GF-D8 (cell line): ENCODE results near the gene RBM4.

ENCODE experiments used
- DNase-seq: peaks from one replicate; lab custom pipeline; 2025; lab: John Stamatoyannopoulos, UW

Gene RBM4

DNA sequence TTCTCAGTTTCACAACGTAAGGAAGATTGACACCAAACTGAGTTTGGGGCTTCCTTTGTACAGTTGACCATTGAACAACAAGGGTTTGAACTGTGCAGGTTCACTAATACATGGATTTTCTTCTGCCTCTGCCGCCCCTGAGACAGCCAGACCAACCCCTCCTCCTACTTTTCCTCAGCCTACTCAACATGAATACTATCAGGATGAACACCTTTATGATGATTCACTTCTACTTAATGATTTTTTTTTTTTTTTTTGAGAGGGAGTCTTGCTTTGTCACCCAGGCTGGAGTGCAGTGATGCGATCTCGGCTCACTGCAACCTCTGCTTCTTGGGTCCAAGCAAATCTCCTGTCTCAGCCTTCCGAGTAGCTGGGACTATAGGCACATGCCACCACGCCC lies 14.6 kb downstream of the RBM4 start:
- no peak for DNase-seq

DNA sequence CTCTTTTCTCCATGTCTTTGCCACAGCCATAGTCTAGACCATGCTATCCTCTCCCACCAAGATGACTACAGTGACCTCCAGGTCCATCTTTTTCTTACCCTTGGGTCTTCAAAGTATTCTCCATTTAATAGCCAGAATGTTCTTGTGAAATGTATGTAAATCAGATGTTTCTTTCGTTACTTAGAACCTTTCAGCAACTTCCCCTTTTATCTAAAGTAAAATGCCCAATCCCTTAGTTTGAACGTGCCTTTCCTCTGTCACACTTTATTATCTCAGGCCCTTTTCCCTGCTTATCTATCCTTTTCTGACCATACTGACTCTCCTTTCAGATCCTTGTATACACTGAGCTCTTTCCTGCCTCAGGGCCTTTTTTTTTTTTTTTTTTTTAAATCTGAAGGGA lies 21.3 kb downstream of the RBM4 start:
- peak; percentile 45 for DNase-seq

DNA sequence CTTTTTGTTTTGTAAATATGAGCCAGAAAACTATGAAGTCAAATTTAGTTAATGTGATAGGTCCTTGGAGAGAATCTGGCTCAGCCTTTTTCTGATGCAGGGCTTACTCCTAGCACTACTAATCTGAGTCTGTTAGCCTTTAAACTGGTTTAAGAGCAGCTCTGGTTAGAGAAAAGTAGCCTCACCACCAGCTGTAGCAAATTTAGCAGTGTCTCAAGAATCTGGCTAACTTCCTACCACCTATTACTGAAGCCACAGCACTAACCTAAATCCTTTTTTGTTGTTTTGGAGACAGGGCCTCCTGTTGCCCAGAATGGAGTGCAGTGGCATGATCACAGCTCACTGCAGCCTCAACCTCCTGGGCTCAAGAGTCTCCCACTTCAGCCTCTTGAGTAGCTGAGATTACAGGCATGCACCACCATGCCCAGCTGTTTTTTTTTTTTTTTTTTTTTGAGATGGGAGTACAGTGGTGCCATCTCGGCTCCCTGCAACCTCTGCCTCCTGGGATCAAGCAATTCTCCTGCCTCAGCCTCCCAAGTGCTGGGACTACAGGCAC lies 25.3 kb downstream of the RBM4 start:
- DNase-seq: no peak

DNA sequence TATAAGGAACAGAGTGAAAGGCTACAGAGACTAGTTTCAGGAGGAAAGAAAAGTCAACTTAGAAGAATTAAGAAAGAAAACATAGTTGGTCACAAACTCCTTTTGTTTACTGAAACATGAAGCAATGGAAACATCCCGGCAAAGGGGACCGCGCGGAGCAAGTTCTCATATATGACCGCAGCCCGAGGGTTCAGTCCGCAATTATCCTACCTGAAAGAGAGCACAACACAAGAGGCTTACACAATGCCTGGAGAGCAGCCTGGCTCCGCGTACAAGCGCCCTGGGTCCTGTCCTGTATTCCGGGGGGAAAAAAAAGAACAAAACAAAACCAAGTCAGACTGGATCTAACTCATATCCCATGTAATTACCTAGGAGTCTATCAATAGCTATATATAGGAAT lies 26.9 kb downstream of the RBM4 start:
- DNase-seq: no peak

DNA sequence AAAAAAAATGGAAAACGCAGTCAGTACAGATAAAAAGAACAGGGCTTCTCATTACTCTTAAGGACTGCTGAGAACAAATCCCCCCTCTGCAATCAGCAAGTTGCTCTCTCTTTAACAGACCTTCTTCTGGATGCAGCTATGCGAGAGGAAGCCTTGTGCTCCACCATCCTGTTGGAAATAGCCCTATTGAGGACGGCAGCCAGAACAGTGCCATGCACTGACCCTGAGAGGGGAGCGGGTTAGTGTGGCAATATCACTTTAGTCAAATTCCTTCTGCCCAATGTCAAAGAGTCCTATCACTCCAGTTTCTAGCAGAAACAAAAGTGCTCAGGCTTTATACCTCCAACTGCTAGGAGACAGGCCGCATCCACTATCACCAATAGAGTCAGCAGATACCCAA lies 32.3 kb downstream of the RBM4 start:
- DNase-seq: no peak

DNA sequence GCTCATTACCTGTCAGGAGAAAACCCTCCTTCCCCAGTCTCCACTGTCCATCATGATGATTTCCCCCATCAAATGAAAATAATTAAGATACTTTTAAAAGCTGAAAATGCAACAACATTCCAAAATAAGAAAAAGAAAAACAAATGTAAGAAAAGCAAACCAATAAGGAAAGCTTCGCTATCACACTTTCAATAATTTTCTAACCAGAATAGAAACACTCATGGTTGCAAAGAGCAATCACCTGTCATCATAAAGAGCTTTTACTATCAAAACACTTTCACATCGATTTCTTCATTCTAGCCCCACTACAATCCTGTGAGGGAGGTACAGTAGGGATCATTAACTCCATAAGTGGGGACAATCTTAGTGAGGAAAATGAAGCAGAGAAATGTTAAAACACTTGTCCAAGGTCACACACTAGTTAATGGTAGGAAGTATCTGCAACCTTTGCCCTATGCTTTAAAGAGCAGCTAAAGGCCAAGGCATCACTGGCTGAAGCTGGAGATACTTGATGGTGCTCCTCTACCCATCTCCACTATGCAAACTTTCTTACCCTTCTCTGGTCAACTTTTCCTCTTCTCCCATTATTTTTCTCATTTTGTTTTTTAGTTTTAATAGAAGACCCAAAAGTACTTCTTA lies 36.6 kb downstream of the RBM4 start:
- DNase-seq: no peak

DNA sequence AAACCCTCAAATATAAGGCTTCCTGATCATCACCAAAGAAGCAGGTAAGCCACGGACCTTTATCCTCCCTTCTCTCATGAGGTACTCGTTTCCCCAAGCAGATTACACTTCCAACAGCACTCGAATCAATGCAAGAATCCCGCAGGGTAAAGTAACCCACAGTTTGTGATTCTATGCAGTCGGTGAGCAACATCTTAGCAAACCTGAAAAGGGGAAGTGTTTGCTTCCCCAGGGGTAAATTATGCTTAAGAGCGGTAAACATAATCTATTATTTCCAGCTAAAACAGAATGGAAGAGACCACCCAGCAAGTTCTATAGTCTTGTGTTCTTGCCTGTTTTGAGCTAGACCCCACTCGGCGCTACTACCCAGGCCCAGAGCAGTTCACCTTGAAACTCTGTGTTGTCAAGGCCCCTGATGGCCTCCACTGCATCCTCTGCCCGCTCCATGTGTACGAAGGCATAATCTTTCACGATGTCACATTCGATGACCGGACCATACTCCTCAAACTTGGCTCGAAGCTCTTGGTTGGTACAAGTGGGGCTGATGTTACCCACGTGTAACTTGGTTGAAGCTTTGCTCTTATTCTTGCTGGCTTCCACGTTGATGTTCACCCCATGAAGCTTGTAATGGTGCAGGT lies 37.9 kb downstream of the RBM4 start:
- no peak for DNase-seq

DNA sequence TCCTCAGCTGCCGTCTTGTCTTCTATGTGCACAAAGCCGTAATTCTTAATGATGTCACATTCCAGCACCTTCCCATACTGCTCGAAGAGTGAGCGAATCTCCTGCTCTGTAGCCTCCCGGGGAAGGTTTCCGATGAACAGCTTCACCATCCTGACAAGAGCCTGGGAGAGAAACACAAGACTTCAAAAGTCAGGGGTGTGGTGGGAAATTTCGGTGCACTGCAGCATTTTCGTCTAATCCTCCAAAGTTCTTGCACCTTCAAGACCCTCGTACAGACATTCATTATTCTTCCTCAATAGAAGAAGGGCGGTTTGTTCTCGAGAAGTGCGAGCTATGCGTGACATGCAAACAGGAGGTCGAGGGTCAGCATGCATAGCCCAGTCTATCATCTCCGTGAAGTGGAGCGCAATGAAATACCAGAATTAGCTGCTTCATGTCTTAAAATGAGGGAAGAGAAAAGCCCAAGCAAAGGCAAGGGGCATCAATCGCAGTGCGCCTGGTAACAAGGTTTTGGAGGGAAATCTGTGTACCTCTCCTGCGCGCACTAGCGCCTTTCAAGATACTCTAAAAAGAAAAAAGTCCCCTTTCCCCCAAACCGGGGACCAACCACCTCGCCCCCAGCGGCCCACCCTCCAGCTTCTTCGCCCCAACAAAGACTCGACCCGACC lies 38.6 kb downstream of the RBM4 start:
- no peak for DNase-seq

DNA sequence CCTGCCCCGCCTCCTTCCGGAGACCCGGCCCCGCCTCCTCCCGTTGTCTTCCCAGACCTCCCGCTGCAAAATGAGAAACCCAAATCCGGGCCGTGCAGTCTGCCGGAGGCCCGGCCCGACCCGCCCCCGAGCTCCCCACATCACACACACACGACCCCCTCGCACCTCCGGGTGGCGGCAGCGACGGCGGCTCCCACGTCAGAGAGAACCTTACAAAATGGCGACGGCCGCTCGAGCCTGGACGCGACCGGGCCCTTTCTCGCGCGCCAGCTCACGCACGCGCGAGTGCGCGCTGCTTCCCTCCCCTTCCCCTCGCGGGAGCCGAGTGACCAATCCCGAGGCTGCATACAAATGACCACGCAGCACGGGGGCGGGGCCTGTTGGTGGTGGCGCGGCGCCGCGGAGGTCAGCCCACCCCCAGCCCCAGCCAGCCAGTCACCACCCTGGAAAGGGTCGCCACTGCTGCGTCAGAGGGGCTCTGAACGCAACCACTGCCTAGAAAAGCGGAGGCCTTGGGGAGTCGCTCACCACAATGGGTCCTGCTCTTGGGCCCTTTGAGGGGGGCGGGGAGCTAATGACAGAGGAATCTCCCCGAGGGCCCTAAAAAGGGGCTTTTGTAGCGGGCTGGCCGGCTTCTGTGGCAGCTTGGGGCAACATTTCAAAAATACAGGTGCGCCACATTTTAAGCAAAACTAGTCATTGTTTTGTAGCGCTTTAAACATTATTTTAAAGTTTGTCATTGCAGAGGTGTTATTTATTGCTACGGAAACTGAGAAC lies 39.3 kb downstream of the RBM4 start, which contains the start of gene RBM4B:
RBM4B (minus strand) TSS at position 289 of the 777 bp plus-strand sequence. CDS start 808 bp downstream, outside the sequence.
- peak; percentile 82 for DNase-seq

DNA sequence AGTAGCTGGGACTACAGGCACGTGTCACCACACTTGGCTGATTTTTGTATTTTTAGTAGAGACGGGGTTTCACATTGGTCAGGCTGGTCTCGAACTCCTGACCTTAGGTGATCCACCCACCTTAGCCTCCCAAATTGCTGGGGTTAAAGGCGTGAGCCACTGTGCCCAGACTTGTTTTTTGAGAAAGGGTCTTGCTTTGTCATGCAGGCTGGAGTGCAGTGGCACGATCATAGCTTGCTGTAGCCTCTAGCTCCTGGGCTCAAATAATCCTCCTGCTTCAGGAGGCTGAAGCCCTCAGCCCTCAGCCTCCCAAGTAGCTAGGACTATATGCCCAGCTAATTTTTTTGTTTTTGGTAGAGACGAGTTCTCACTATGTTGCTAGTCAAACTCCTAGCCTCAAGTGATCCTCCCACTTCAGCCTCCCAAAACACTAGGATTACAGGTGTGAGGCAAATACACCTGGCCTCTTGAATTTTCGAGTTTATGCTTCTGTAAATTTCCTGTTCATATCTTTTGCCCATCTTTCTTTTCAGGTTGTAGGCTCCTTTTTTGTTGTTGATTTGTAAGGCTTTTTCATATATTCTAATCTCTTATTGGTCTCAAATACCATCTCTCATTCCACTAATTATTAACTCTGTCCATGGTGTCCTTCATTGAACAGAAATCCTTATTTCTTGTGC lies 42.6 kb downstream of the RBM4 start:
- no peak for DNase-seq

DNA sequence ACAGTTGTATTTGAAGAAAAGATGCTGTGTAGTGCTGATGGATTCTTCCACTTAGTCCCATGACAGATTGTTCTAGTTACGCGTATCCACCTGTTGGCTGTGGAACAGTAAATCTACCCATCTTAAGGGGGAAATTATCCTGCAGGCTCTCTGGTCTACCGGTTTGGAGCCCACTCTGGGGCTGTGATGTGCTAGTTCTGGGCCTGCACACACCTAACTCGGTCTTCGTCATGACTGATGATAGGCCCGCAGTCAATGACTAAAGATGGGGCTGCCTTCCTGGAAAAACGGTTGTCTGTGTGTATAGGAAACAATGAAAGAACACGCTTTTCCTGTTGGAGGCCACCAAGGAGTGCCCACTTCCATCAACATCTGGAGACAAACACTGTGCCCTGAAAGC lies 45.4 kb downstream of the RBM4 start:
- no peak for DNase-seq

DNA sequence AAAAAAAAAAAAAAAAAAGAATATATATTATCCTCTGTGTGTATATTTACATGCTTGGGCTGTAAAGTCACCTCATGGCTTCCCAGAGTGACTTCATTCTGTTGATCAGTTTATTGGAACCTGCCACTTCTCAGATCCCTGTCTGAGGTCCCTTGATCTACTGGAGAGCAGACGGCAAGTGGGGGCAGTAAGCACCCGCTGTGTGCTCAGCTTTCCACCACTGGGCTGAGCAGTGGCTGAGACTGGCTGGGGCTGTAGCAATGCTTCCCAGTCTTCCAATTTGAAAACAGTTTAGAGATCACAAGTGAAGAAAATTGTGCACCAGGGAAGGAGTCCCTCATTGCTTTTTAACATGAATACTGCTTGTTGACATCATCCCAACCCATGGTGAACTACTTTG lies 46.1 kb downstream of the RBM4 start:
- DNase-seq: no peak

DNA sequence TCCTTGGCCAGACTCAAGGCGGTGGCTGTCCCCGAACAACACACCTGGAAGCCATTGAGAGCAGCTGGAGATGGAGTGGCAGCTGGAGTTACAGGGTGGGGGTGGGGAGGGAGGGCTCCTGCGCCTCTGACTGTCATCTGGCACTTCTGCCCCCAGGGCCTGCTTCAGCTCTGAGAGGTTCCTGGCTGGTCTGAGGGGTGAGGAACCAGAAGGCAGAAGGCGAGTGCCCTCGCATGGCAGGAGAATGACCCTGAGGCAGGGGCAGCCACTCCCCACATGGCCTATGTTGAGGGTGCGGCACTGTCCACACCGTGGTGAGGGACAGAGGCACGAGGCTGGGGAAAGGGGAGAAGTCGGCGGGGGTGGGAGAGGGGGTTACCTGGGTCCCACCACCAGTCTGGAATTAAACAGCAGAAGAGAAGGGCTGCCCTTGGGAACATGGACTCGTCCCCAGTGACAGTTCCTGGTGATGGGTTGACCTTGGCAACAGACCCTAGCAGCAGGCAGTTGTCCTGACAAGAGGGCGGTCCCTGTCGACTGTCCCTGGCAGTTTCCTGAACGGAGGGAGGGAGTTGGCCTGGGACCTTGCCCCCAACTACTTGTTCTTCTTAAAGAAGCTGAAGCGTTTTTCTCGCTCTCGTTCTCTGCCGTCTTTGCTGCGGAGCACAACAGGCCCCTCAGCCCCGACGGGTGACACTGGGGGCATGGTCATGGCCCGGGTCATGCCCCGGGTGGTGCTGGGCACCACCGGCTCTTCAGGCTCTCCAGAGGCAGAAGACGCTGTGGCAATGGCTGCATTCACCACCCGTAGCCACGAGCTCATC lies 47.0 kb downstream of the RBM4 start:
- DNase-seq: no peak

DNA sequence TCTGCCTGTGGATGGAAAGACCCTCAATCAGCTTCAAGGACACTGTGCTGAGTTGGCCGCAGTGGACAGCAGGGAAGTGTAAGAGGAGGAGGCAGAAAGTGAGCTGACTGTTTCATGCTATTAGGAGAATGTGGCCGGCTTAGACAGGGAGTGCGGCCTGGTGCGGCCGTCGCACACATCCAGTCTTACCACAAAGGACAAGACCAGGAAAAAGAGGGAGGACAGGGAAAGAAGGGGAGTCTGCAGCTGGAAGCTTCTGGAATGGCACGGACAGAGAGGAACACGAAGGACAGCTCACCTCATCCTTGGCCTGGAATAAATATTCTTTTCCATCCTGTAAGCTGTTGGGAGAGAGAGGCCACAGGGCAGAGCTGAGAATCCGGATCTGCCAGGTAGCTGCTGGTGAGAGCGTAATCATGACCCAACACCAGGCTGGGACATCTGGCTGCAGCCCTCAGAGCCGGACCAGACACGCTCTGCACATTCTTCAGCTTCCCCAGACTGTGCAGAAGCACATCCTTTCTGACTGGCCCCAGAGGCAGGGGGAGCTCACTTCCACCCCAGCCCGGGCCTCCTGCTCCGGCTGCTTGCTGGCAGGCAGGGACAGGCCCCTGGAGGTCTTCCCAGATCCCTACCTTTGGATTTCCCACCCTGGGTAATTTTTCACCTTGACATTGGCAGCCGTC lies 47.7 kb downstream of the RBM4 start:
- no peak for DNase-seq

DNA sequence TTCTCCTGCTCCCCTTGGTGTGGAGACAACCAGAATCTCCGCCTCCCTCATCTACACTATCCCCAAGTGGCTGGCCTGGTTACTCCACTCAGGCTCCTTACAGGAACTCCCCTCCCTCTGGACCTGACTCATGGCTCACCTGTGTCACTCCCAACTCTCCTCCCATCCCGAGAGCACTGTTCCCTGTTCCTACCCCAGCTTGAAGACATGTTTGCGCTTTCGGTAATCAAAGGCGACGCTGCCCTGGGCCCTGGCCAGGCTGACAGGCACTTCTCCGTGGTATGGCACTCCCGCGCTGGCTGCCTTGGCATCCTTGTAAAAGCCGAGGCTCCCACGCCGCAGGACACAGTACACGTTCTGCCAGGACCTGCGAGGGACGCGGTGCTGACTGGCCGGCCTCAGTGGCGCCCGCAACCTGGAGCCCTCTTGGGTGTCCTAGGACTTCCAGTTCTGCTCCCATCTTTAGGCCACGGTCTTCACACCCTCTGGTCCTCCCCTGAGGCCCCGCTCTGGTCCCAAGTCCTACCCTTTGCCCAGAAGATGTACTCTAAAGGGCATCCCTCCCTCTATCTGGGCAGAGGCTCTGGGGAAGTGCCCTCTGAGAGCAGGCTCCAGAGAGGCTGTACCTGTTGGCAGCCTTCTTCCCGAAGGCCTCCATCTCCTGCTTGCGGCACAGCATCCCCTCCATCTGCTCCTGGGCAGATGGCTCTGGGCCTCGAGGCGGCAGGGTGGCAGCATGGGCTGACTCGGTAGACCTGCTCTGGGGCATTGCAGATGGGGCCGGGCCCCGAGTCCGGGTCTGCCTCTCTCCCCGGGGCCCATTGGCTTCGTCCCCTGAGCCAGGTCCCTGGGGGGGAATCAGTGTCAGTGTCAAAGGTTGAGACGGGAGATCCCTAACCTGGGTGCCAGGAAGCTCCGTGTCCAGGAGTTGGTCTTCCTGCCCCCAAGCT lies 48.6 kb downstream of the RBM4 start:
- DNase-seq: no peak

DNA sequence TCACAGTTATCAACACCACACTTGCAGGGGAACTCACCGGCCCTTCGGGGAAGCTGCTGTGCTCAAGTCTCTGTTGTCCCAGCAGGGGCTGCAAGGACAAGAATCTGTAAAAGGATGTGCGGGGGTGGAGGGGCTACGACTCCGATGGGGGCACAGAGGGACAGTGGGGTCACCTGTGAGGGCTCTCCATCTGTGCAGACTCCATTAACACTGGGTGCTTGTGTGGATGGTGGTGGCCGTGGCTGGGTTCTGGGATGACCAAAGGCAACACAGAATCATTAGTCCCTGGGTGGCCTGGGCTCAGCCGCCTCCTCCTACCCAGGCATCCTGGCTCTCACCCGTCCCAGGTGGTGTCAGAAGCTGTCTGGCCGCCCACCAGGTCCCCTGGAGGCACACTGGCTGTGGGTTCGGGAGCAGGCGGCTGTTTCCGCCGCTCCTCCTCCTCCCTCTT lies 49.4 kb downstream of the RBM4 start:
- DNase-seq: no peak

DNA sequence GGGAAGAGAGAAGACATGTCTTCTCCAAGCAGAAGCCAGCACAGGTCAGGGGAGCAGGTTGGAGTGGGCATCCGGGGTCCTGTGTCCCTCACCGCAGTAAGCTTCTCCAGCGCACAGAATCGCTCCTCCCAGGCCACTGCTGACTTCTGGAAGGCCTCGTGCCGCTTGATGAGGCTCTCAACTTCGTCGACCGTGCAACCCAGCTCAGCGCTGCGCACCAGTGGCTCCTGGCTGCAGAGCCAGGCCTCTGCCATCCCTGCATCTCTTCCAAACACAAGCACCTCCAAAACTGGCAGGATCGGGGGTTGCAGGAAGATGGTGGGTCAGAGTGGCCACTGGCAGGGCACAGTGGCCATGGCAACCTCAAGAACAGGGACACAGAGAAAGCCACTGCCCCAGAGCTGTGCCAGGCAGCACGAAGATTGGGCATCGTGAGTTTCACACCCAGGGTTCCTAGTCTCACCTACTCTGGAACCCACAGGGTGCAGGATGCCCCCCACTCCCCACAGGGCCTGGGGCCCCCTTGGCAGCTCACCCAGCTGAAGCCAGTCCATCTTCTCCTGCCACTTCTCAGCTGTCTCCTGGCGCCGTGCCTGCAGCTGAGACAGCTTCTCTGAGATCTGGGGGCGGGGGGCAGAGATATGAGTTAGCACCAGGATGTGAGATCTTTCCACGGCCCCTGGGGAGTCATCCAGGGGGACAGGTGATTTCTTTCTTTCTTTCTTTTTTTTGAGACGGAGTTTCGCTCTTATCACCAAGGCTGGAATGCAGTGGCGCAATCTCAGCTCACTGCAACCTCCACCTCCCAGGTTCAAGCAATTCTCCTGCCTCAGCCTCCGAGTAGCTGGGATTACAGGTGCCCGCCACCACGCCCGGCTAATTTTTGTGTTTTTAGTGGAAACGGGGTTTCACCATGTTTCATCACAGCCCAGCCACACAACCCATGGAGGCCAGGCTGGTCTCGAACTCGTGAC lies 50.3 kb downstream of the RBM4 start:
- DNase-seq: no peak
